Muscle layer of duodenum (tissue), 2 donors: ENCODE results near the gene NFATC2.
"Not testable (repeated sequence)": the region's sequence is repeated elsewhere in the genome, so short reads cannot be mapped to it uniquely, and the experiment has no call there.

Source experiments
- H3K27ac ChIP-seq: one replicate; pipeline ENCODE4 v1.7.0; 2013; ENCODE audit warnings: mild to moderate bottlenecking, low read length
- H3K27me3 ChIP-seq: one replicate; pipeline ENCODE4 v1.7.0; 2013; ENCODE audit warnings: low read depth, mild to moderate bottlenecking, control low read depth, low read length
- H3K36me3 ChIP-seq, 2 donors: one replicate each; pipeline ENCODE4 v1.7.0; 2013; ENCODE audit warnings: low read length in 2 of 2, control low read depth in 1 of 2, mild to moderate bottlenecking in 1 of 2; ENCODE audit not compliant: insufficient read depth in 2 of 2, control insufficient read depth in 1 of 2
- H3K4me1 ChIP-seq, 2 donors: one replicate each; pipeline ENCODE4 v1.7.0; 2013; ENCODE audit warnings: low read length in 2 of 2, mild to moderate bottlenecking in 2 of 2, control low read depth in 1 of 2, moderate library complexity in 1 of 2; ENCODE audit not compliant: insufficient read depth in 2 of 2, control insufficient read depth in 1 of 2
- H3K4me3 ChIP-seq, 2 donors: one replicate each; pipeline ENCODE4 v1.7.0; 2013; ENCODE audit warnings: low read length in 2 of 2, low read depth in 1 of 2, mild to moderate bottlenecking in 1 of 2
- H3K9me3 ChIP-seq, 2 donors: one replicate each; pipeline ENCODE4 v1.7.0; 2013; ENCODE audit warnings: low read length in 2 of 2, control low read depth in 1 of 2, mild to moderate bottlenecking in 1 of 2; ENCODE audit not compliant: control insufficient read depth in 1 of 2
- donor health status: healthy.

Gene NFATC2

DNA sequence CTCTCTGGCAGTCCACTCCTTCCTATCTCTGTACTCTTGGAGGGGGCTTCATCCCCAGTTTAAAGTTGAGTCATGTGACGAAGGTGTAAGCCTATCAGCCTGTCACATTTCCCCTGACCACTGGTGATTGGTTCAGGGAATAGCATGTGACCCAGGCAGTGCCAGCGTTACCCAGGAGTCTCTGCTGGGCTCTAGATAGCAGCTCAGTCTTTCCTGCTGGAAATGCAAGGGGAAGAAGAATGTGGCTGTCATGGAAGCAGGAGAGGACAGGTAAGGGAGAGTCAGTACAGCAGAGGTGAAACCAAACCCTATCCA lies 35.6 kb upstream of the NFATC2 start:
- Histone ChIP-seq H3K4me3 (no peak overlapping the region), H3K27ac (no peak overlapping the region), H3K36me3 (no peaks in the 10 kb centered on the region), H3K4me1 (no peaks in the 10 kb centered on the region), H3K9me3 (no peaks in the 10 kb centered on the region), H3K27me3 (no peaks in the 10 kb centered on the region)

DNA sequence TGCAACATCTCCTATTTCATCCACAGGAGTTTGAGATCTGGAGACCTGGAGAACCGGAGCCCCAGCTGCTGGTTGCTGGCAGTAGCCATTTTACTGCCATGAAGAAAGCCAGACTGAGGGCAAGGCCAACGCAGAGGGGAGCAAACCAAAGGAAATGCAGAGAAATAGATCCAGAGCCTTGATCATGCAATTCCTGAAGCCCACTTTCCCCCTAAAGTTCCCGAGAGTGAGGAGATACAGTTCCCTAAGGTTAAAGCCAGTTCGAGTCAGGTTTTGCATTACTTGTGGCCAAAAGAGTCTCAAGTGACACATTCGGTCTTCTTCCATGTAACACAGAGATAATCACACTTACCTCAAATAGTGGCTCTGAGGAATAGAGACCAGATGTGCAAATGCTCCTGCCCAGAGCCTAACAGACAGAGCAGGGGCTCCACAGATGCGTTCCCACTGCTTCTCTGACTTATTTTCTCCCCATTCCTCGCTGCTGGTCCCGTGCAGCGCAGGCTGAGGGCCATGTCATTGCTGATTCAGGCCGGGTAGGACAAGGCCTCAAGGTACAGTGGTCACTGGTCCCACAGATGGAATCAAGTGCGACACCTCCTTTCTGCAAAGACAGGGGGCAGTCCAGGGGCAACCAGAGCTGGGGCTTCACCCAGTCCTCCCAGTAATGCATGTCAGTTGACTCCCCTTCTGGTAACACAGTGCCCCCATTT lies 35.1 kb upstream of the NFATC2 start:
- H3K4me3 ChIP-seq: no peak overlapping the region

DNA sequence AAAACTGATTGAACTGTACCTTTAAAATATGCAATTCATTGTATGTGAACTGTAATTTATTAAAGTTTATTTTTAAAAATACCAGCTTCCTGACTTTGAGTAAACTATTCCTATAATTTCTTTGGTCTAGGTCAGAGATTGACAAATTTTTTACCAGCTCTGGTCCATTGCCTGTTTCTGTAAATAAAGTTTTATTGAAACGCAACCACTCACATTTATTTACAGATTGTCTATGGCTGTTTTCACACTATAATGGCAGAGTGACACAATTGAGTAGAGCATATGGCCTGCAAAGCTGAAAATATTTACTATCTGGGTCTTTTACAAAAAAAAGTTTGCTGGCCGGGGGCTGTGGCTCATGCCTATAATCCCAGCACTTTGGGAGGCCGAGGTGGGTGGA lies 33.0 kb upstream of the NFATC2 start:
- H3K9me3 ChIP-seq: no peaks in the 10 kb centered on the region
- H3K27me3 ChIP-seq: no peaks in the 10 kb centered on the region
- H3K4me1 ChIP-seq: peaks cover 0 to 6% of the 10 kb centered on the region in 2 donors
- no peak overlapping the region for H3K27ac ChIP-seq
- H3K4me3 ChIP-seq: no peak overlapping the region
- H3K36me3 ChIP-seq: no peaks in the 10 kb centered on the region

More for the DNA sequence above, 35.1 kb upstream of the NFATC2 start:
- Histone ChIP-seq H3K36me3 (no peaks in the 10 kb centered on the region), H3K4me1 (no peaks in the 10 kb centered on the region), H3K27ac (no peak overlapping the region), H3K27me3 (no peaks in the 10 kb centered on the region), H3K9me3 (no peaks in the 10 kb centered on the region)

DNA sequence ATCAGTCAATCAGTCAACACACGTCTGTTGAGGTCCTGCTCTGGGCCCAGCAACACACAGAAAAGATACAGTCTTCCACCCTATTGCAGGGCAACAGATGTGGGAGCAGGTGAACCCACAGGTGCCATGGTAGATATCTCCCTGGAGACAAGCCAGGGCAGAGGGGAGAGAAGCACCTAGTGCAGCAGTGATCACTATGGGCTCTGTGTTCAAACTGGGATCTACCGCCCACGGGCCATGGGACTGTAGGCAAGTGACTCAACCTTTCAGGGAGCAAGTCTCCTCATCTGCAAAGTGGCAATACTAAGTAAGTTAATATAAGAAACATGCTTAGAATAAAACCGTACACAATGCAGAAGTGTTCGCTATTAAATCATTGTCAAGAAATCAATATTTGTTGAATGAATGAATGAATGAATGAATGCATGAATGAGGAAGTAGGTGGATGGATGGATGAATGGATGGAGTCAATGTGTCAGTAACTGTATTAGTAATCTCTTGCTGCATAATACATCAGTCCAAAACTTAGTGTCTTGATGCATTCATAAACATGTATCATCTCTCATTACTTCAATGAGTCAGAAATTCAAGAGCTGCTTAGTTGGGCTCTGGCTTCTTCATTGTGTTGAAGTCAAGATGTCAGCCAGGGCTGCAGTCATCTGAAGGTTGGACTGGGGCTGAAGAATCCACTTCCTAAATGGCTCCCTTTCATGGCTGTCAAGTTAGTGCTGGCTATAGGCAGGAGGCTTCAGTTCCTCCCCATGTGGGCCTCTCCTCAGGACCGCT lies 31.9 kb upstream of the NFATC2 start:
- H3K27ac ChIP-seq: no peak overlapping the region
- H3K4me1 ChIP-seq: peaks cover 0 to 12% of the 10 kb centered on the region in 2 donors
- H3K4me3 ChIP-seq: no peak overlapping the region
- no peaks in the 10 kb centered on the region for H3K9me3 ChIP-seq
- no peaks in the 10 kb centered on the region for H3K27me3 ChIP-seq
- H3K36me3 ChIP-seq: no peaks in the 10 kb centered on the region

DNA sequence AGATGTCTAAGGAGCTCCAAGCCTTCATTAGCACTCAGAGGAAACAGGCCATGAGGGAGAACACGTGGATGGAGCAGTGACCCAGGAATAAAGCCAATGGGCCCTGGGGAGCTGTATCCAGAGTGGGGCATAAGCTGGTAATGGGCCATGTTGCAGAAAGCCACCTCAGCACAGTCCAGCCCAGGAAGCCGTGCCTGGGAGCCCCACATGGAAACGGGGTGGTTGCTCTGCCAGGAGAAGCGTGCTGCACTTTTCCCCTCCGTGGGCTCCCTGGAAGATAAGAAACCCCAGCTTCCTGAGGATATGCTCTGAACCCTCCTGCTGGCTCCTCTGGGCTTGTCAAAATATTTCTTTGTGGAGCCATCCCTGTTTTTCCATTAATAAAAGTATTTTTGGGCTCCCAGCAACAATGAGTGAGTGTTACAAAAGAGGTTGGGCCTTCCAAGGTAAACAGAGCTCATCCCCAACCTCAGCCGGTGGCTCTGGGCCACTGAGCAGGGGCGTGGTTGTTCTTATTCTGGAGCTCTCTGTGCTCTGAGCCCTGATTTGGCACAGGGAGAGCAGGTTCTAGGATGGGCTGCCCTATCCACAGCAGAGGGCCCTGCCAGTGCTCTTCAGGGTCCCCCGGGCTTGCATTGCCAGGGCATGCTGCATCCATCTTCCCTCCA lies 31.2 kb upstream of the NFATC2 start:
- no peak overlapping the region for H3K4me3 ChIP-seq
- H3K36me3 ChIP-seq: no peaks in the 10 kb centered on the region
- H3K27me3 ChIP-seq: no peaks in the 10 kb centered on the region
- no peak overlapping the region for H3K27ac ChIP-seq
- H3K9me3 ChIP-seq: no peaks in the 10 kb centered on the region
- peaks cover 0 to 12% of the 10 kb centered on the region in 2 donors for H3K4me1 ChIP-seq

DNA sequence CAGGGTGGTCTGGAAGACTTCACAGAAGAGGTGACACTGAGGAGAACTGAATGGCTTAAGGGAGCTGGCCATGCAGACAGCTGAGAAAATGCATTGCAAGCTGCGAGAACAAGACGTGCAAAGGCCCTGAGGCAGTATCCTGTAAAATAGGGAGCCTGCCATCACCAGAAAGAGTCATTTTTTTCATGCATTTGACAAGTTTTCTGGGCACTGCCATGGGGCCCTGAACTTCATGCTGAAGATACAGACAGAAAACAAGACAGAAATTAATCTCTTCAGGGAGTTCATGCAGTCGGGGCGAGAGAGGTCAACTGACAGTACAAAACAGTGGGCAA lies 28.9 kb upstream of the NFATC2 start:
- H3K4me1 ChIP-seq: peaks cover 0 to 12% of the 10 kb centered on the region in 2 donors
- H3K36me3 ChIP-seq: no peaks in the 10 kb centered on the region
- no peaks in the 10 kb centered on the region for H3K27me3 ChIP-seq
- no peak overlapping the region for H3K27ac ChIP-seq
- no peaks in the 10 kb centered on the region for H3K9me3 ChIP-seq
- no peak overlapping the region for H3K4me3 ChIP-seq

DNA sequence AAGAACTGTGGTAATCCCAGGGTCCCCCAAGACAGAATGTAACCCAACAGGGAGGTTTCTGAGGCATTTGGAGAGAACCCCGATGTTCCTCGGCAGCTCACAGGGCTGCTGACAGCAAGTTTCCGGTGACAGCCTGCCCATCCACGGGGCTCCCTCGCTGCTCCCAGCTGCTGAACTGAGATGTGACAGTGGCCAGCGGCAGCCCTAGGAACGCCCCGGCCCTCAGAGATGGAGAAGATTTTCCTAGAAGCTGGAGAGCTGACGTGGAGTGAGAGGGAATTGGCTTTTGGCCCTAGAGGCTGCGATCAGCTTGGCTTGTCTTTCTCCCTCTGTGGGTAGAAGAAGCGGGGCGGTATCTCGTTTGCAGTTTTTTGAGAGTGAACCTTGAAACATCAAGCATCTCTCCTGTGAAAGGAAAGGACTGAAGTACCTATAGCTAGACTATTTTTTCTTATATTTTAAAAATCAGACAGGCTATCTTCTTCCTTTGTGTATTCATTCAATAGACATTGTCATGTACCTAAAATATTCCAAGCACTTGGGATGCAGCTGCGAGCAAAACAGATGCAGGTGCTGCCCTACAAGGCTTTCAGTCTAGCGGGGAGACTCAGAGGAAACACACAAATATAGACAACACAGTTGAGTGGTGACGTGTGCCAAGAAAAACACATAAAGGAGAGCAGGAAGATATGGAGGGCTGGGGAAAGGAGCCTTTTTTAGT lies 28.4 kb upstream of the NFATC2 start:
- Histone ChIP-seq H3K4me1 (peaks cover 2 to 16% of the 10 kb centered on the region in 2 donors), H3K4me3 (no peak overlapping the region), H3K27ac (no peak overlapping the region), H3K36me3 (no peaks in the 10 kb centered on the region), H3K27me3 (no peaks in the 10 kb centered on the region), H3K9me3 (no peaks in the 10 kb centered on the region)

DNA sequence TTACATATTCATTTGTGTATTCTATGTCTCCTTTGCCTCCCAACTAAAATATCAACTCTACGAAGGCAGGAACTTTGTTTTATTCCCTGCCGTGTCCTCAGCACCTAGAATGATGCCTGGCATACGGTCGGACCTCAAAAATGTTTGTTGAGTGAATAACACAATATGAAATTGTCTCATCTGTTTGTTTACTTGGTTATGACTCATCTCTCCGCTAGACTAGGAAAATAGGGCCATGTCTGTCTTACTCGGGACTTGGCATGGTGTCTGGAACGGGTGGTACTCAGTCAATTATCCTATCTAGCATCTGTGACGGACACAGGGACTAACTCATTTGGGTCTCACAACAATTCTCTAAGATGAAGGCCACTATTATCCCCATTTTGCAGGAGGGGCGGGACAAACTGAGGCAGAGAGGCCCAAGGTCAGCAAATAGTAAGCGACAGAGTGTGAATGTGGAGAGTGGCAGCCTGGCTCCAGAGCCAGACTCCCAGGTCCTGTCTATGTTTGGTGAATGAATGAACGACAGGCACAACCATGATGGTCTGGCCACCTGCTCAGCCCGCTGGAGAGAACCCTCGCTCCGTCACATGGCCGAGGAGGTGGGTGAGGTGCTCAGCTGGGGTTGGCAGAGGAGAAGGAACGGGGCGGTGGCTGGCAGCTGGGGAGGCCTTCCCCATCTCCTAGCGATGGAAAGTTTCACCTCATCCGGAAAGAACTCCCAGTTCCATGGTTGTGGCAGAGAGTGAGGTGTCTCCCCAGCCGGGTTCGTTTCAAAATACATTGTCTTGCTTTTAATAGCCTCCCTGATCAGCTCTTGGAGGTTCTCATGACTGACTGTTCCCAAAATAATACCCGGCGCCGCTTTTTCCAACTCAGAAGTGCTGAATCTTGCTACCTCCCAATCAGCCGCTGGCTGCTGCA lies 27.6 kb upstream of the NFATC2 start:
- no peak overlapping the region for H3K27ac ChIP-seq

DNA sequence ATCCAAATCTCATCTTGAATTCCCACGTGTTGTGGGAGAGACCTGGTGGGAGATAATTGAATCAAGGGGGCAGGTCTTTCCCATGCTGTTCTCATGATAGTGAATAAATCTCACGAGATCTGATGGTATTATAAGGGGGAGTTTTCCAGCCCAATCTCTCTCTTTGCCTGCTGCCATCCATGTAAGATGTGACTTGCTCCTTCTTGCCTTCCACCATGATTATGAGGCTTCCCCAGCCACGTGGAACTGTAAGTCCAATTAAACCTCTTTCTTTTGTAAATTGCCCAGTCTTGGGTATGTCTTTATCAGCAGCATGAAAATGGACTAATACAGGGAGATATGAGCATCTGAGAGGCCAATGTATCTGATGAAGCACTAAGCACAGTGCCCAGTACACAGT lies 26.0 kb upstream of the NFATC2 start:
- H3K4me3 ChIP-seq, H3K27ac ChIP-seq, H3K9me3 ChIP-seq, H3K36me3 ChIP-seq, H3K27me3 ChIP-seq: not testable (repeated sequence)
- H3K4me1 ChIP-seq: peaks cover 12 to 33% of the 10 kb centered on the region in 2 donors

More for the DNA sequence above, 27.6 kb upstream of the NFATC2 start:
- Histone ChIP-seq H3K9me3 (no peaks in the 10 kb centered on the region), H3K4me3 (no peak overlapping the region), H3K4me1 (peaks cover 10 to 24% of the 10 kb centered on the region in 2 donors), H3K27me3 (no peaks in the 10 kb centered on the region), H3K36me3 (no peaks in the 10 kb centered on the region)

DNA sequence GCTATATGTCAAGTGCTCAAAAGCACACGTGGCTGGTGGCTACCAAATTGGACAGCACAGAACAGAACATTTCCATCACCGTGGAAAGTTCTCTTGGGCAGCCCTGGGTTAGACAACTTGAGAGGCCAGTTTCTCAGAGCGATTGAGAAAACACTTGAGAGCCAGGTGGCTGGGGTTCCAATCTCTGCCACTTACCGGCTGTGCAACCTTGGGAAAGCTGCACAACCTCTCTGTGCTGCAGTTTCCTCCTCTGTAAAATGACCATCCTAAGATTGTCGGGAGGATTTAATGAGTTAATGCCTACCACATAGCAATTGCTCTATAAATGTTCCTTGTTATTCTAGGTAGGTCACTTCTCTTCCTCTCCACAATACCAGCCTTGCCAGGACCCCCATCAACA lies 25.1 kb upstream of the NFATC2 start:
- Histone ChIP-seq H3K27ac (no peak overlapping the region), H3K9me3 (no peaks in the 10 kb centered on the region), H3K27me3 (no peaks in the 10 kb centered on the region), H3K4me1 (peaks cover 14 to 41% of the 10 kb centered on the region in 2 donors), H3K36me3 (peaks cover 0 to under 1% of the 10 kb centered on the region in 2 donors), H3K4me3 (no peak overlapping the region)
